Smooth muscle cell (in vitro differentiated cells): ENCODE data around the gene PRPF40A. TPM values are rescaled to one million over a fixed set of nuclear protein-coding genes. Genes with fewer than 3 reads are reported as not detected.

Experiments
- DNase-seq: peaks from one replicate; lab custom pipeline; 2025; ENCODE audit not compliant: unreplicated experiment; lab: John Stamatoyannopoulos, UW
- H2AFZ ChIP-seq: fragments of 200-600 bp; sonication (generic); 2 replicates; pipeline ENCODE4 v1.6.0; 2016; ENCODE audit warnings: antibody characterized with exemption, low read depth, mild to moderate bottlenecking
- H3F3A ChIP-seq: fragments of 200-600 bp; sonication (generic); 2 replicates; pipeline ENCODE4 v1.6.0; 2017; ENCODE audit warnings: antibody characterized with exemption, low read depth
- H3K27ac ChIP-seq: fragments of 200-600 bp; sonication (generic); 2 replicates; pipeline ENCODE4 v1.5.1; 2016; ENCODE audit warnings: low read depth, mild to moderate bottlenecking
- H3K27me3 ChIP-seq: fragments of 200-600 bp; sonication (generic); 2 replicates; pipeline ENCODE4 v1.6.1; 2016; ENCODE audit warnings: low read depth, mild to moderate bottlenecking
- H3K36me3 ChIP-seq: fragments of 200-600 bp; sonication (generic); 2 replicates; pipeline ENCODE4 v1.5.1; 2016; ENCODE audit warnings: low read depth
- H3K4me1 ChIP-seq: fragments of 200-600 bp; sonication (generic); 2 replicates; pipeline ENCODE4 v1.5.1; 2016; ENCODE audit warnings: low read depth
- H3K4me2 ChIP-seq: fragments of 200-600 bp; sonication (generic); 2 replicates; pipeline ENCODE4 v1.6.0; 2016; ENCODE audit warnings: mild to moderate bottlenecking
- H3K4me3 ChIP-seq: fragments of 200-600 bp; sonication (generic); 2 replicates; pipeline ENCODE4 v1.5.1; 2016; ENCODE audit warnings: mild to moderate bottlenecking
- H3K79me2 ChIP-seq: fragments of 200-600 bp; sonication (generic); 2 replicates; pipeline ENCODE4 v1.6.0; 2016; ENCODE audit warnings: low read depth, mild to moderate bottlenecking
- H3K9ac ChIP-seq: fragments of 200-600 bp; sonication (generic); 2 replicates; pipeline ENCODE4 v1.6.0; 2016; ENCODE audit warnings: low read depth
- H3K9me3 ChIP-seq: fragments of 200-600 bp; sonication (generic); replicated peaks from 2 replicates; pipeline ENCODE4 v1.5.1; 2016; ENCODE audit warnings: low read depth
- H4K20me1 ChIP-seq: fragments of 200-600 bp; sonication (generic); 2 replicates; pipeline ENCODE4 v1.6.0; 2016; ENCODE audit warnings: low read depth
- CTCF ChIP-seq: fragments of 200-600 bp; sonication (generic); IDR thresholded peaks from 2 replicates; pipeline ENCODE4 v1.5.1; 2017; ENCODE audit warnings: borderline replicate concordance, mild to moderate bottlenecking, antibody characterized with exemption; ENCODE audit not compliant: insufficient read depth, poor library complexity, severe bottlenecking
- WGBS: methylation state at CpG from one replicate; pipeline ENCODE4 v1.1.7; 2016; ENCODE audit warnings: low lambda C conversion rate; 5-methylcytosine and 5-hydroxymethylcytosine counted together
- polyA plus RNA-seq: library from polyadenylated mRNA; unstranded; fragments of >200 nt; fragmentation: Nextera tagmentation; extraction: Ambion mirVana; gene quantifications from 2 replicates; pipeline ENCODE4 v1.2.1, GENCODE V29; 2016
- total RNA-seq: library from RNA; depleted of rRNA; stranded (reverse); fragments of >200 nt; gene quantifications from 2 replicates; pipeline ENCODE4 v1.2.3, GENCODE V29; 2014

Gene PRPF40A
- total and polyA plus RNA-seq, 2 experiments from 2014 or later: 93.4 to 117 TPM

GRCh38 chr2:152615177-152615576 is 102.1 kb downstream of the PRPF40A start:
- H3K27ac ChIP-seq: no peak overlapping the region
- no peak overlapping the region for H2AFZ ChIP-seq
- no peak overlapping the region for H3K9ac ChIP-seq
- no peak overlapping the region for H3K4me2 ChIP-seq
- no peaks in the 10 kb centered on the region for H3K4me1 ChIP-seq
- no peaks in the 10 kb centered on the region for H4K20me1 ChIP-seq
- DNase-seq: no peak
- H3K27me3 ChIP-seq: no peaks in the 10 kb centered on the region
- peaks cover 7% of the 10 kb centered on the region for H3K36me3 ChIP-seq
- no peaks in the 10 kb centered on the region for H3F3A ChIP-seq
- WGBS: 91% methylated on average over 5 of the region's 5 CpGs
- TF ChIP-seq CTCF: no peak
- no peaks in the 10 kb centered on the region for H3K9me3 ChIP-seq
- H3K79me2 ChIP-seq: no peaks in the 10 kb centered on the region
- H3K4me3 ChIP-seq: no peak overlapping the region

GRCh38 chr2:152613235-152613634 is 104.0 kb downstream of the PRPF40A start:
- H3K9ac ChIP-seq: no peak overlapping the region
- H3K9me3 ChIP-seq: no peaks in the 10 kb centered on the region
- no peak for DNase-seq
- TF ChIP-seq CTCF: no peak
- no peak overlapping the region for H3K27ac ChIP-seq
- no peaks in the 10 kb centered on the region for H3K79me2 ChIP-seq
- no peaks in the 10 kb centered on the region for H3K36me3 ChIP-seq
- no peaks in the 10 kb centered on the region for H3K27me3 ChIP-seq
- H4K20me1 ChIP-seq: no peaks in the 10 kb centered on the region
- H2AFZ ChIP-seq: no peak overlapping the region
- no peaks in the 10 kb centered on the region for H3K4me1 ChIP-seq
- WGBS: 94% methylated on average over 2 of the region's 2 CpGs
- no peaks in the 10 kb centered on the region for H3F3A ChIP-seq
- H3K4me2 ChIP-seq: no peak overlapping the region
- H3K4me3 ChIP-seq: no peak overlapping the region

GRCh38 chr2:152611458-152612231 is 105.6 kb downstream of the PRPF40A start:
- no peak for DNase-seq
- H3K4me2 ChIP-seq: peak overlapping the region; percentile 24

More at GRCh38 chr2:152611458-152612231, 105.6 kb downstream of the PRPF40A start:
- no peak overlapping the region for H2AFZ ChIP-seq
- no peaks in the 10 kb centered on the region for H4K20me1 ChIP-seq
- H3K27me3 ChIP-seq: no peaks in the 10 kb centered on the region
- H3K4me1 ChIP-seq: no peaks in the 10 kb centered on the region
- 73% methylated on average over 5 of the region's 5 CpGs for WGBS
- H3K4me3 ChIP-seq: no peak overlapping the region
- no peaks in the 10 kb centered on the region for H3K36me3 ChIP-seq
- H3K9ac ChIP-seq: no peak overlapping the region
- no peaks in the 10 kb centered on the region for H3F3A ChIP-seq
- no peaks in the 10 kb centered on the region for H3K9me3 ChIP-seq
- H3K27ac ChIP-seq: no peak overlapping the region
- no peaks in the 10 kb centered on the region for H3K79me2 ChIP-seq
- no peak for TF ChIP-seq CTCF
